ENCODE results near the gene CCDC127.

CCDC127 gene

GRCh38 chr5:174291-174600, 43.7 kb downstream of the CCDC127 start (continued):
- TF ChIP-seq TSHZ2 (CRISPR knock-in tag; IDR thresholded peaks at IDR 0.05) = no peak
- TF ChIP-seq PPARA (CRISPR knock-in tag; IDR thresholded peaks at IDR 0.05; ENCODE audit: borderline replicate concordance) = no peak
- no peak for TF ChIP-seq CSRNP3 (CRISPR knock-in tag; IDR thresholded peaks at IDR 0.05)
- TF ChIP-seq ARNTL (CRISPR knock-in tag; IDR thresholded peaks at IDR 0.05; ENCODE audit: borderline replicate concordance, low read depth) = no peak

GRCh38 chr5:173392-174290, 44.3 kb downstream of the CCDC127 start:
- no peak for TF ChIP-seq CREB5 (CRISPR knock-in tag; IDR thresholded peaks at IDR 0.05; ENCODE audit: low read depth)
- TF ChIP-seq CSDC2 (CRISPR knock-in tag; IDR thresholded peaks at IDR 0.05) = no peak
- TF ChIP-seq ESRRG (CRISPR knock-in tag; IDR thresholded peaks at IDR 0.05) = no peak
- ATAC-seq = no peak; the same call in 2 of the 3 replicates

- ATAC-seq = no peak
- no peak for TF ChIP-seq PPARA (CRISPR knock-in tag; IDR thresholded peaks at IDR 0.05; ENCODE audit: borderline replicate concordance)
- TF ChIP-seq ZC3H10 (CRISPR knock-in tag; IDR thresholded peaks at IDR 0.05) = no peak
- no peak for TF ChIP-seq CSRNP3 (CRISPR knock-in tag; IDR thresholded peaks at IDR 0.05)
- TF ChIP-seq TSHZ2 (CRISPR knock-in tag; IDR thresholded peaks at IDR 0.05) = no peak
- TF ChIP-seq ZNF8 (CRISPR knock-in tag; IDR thresholded peaks at IDR 0.05) = no peak
- no peak for TF ChIP-seq OSR1 (CRISPR knock-in tag; IDR thresholded peaks at IDR 0.05)
Observed at GRCh38 chr5:172841-173251, 45.1 kb downstream of the CCDC127 start.

- no peak for TF ChIP-seq SNAI2 (CRISPR knock-in tag; IDR thresholded peaks at IDR 0.05)
- no peak for TF ChIP-seq ZNF70 (CRISPR knock-in tag; IDR thresholded peaks at IDR 0.05)
- TF ChIP-seq CREB5 (CRISPR knock-in tag; IDR thresholded peaks at IDR 0.05; ENCODE audit: low read depth) = no peak
- TF ChIP-seq GLIS3 (CRISPR knock-in tag; IDR thresholded peaks at IDR 0.05) = no peak
- no peak for TF ChIP-seq TOX (CRISPR knock-in tag; IDR thresholded peaks at IDR 0.05; ENCODE audit: borderline replicate concordance)
- no peak for TF ChIP-seq ZFP30 (CRISPR knock-in tag; IDR thresholded peaks at IDR 0.05)
- TF ChIP-seq ZNF8 (CRISPR knock-in tag; IDR thresholded peaks at IDR 0.05) = no peak
- no peak for TF ChIP-seq ZC3H10 (CRISPR knock-in tag; IDR thresholded peaks at IDR 0.05)
- TF ChIP-seq BACH2 (CRISPR knock-in tag; IDR thresholded peaks at IDR 0.05; ENCODE audit: borderline replicate concordance) = no peak
- no peak for TF ChIP-seq OSR1 (CRISPR knock-in tag; IDR thresholded peaks at IDR 0.05)
- TF ChIP-seq POU6F1 (CRISPR knock-in tag; IDR thresholded peaks at IDR 0.05; ENCODE audit: borderline replicate concordance, low read depth) = no peak
- TF ChIP-seq CSDC2 (CRISPR knock-in tag; IDR thresholded peaks at IDR 0.05) = no peak
- ATAC-seq = no peak
Observed at GRCh38 chr5:172421-172820, 45.5 kb downstream of the CCDC127 start.
